Esophagus muscularis mucosa (tissue), 4 donors: ENCODE results near the gene AHSG.

ENCODE experiments used
- CTCF ChIP-seq, 3 experiments: fragments of 200-600 bp in 2 of 3; fragments of 450-650 bp in 1 of 3; sonication (generic) in 2 of 3; IDR thresholded peaks; one replicate each; pipeline ENCODE4 v1.5.1; 2017 to 2019; ENCODE audit warnings: antibody characterized with exemption in 3 of 3, mild to moderate bottlenecking in 2 of 3, moderate library complexity in 1 of 3
- EP300 ChIP-seq: sonication (generic); formaldehyde crosslinking; IDR thresholded peaks from one replicate; pipeline ENCODE4 v1.6.1; 2017; ENCODE audit warnings: antibody characterized with exemption
- POLR2A ChIP-seq: fragments of 450-650 bp; IDR thresholded peaks from one replicate; pipeline ENCODE4 v1.6.1; 2017; ENCODE audit warnings: antibody characterized with exemption, moderate library complexity, mild to moderate bottlenecking, low read depth

DNA sequence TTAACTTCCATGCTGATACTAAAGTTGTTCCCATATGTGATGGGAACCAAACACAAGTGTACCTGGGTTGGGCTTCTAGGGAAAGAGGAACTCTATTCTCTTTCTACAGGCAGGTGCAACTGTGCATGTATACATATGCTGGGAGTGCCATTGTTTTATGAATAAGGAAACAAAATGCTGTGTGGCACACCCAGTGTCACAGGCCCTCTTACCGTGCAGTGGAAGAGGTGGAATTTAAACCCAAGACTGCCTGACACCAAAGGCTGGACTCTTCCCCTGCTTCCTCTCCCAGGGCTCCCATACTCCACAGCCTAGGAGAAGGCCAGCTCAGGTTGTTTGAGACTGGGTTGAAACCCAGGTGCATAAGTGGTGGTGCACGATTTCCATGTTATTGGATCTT lies 25.4 kb downstream of the AHSG start:
- TF ChIP-seq CTCF (IDR thresholded peaks at IDR 0.05) (no peak), POLR2A (no peak), EP300 (no peak)
